Neural cell (in vitro differentiated cells): ENCODE measurements around the gene BRD8. TPM values are rescaled to one million over a fixed set of nuclear protein-coding genes. Genes with fewer than 3 reads are reported as not detected.

Experiments
- H2AFZ ChIP-seq: fragments of 200-600, 300-800 bp; sonication (generic), shearing (Covaris generic); 2 replicates; pipeline ENCODE4 v1.6.0; 2014; ENCODE audit warnings: low read depth, mild to moderate bottlenecking, antibody characterized with exemption, low read length, moderate library complexity
- H3F3A ChIP-seq: fragments of 200-600 bp; shearing (Covaris generic); 2 replicates; pipeline ENCODE4 v1.6.1; 2016; ENCODE audit warnings: mild to moderate bottlenecking, moderate library complexity, mixed read lengths, antibody characterized with exemption, low read length; ENCODE audit not compliant: insufficient read depth, poor library complexity, severe bottlenecking
- H3K27ac ChIP-seq: fragments of 200-600, 300-800 bp; sonication (generic), shearing (Covaris generic); 2 replicates; pipeline ENCODE4 v1.5.1; 2014; ENCODE audit warnings: mild to moderate bottlenecking, low read length, moderate library complexity
- H3K27me3 ChIP-seq: fragments of 300-800, 200-600 bp; sonication (generic), shearing (Covaris generic); 2 replicates; pipeline ENCODE4 v1.6.0; 2014; ENCODE audit warnings: mild to moderate bottlenecking, low read depth, low read length, moderate library complexity; ENCODE audit not compliant: insufficient read depth
- H3K36me3 ChIP-seq: fragments of 300-800, 200-600 bp; sonication (generic), shearing (Covaris generic); 2 replicates; pipeline ENCODE4 v1.5.1; 2014; ENCODE audit warnings: mild to moderate bottlenecking, antibody characterized with exemption, low read length, moderate library complexity; ENCODE audit not compliant: insufficient read depth
- H3K4me2 ChIP-seq: fragments of 300-800, 200-600 bp; sonication (generic), shearing (Covaris generic); 2 replicates; pipeline ENCODE4 v1.6.0; 2014; ENCODE audit warnings: mild to moderate bottlenecking, low read length
- H3K4me3 ChIP-seq: fragments of 300-800, 200-600 bp; sonication (generic), shearing (Covaris generic); 2 replicates; pipeline ENCODE4 v1.5.1; 2014; ENCODE audit warnings: mild to moderate bottlenecking, low read length, moderate library complexity
- H3K79me2 ChIP-seq: fragments of 200-600 bp; shearing (Covaris generic); replicated peaks from 2 replicates; pipeline ENCODE4 v1.6.0; 2014; ENCODE audit warnings: mild to moderate bottlenecking, low read length, moderate library complexity; ENCODE audit not compliant: insufficient read depth
- H3K9ac ChIP-seq: fragments of 300-800, 200-600 bp; sonication (generic), shearing (Covaris generic); 2 replicates; pipeline ENCODE4 v1.6.1; 2016; ENCODE audit warnings: mild to moderate bottlenecking, low read length, mixed read lengths
- H3K9me2 ChIP-seq: fragments of 200-600 bp; shearing (Covaris generic); 2 replicates; pipeline ENCODE4 v1.6.1; 2016; ENCODE audit warnings: mild to moderate bottlenecking, low read length, mixed read lengths; ENCODE audit not compliant: insufficient read depth
- H3K9me3 ChIP-seq: fragments of 200-600, 300-800 bp; sonication (generic), shearing (Covaris generic); 2 replicates; pipeline ENCODE4 v1.6.1; 2016; ENCODE audit warnings: mild to moderate bottlenecking, mixed run types, low read length, moderate library complexity, mixed read lengths
- H4K20me1 ChIP-seq: fragments of 200-600 bp; shearing (Covaris generic); 2 replicates; pipeline ENCODE4 v1.6.1; 2016; ENCODE audit warnings: mild to moderate bottlenecking, mixed run types; ENCODE audit not compliant: insufficient read depth
- CTCF ChIP-seq: fragments of 450-650 bp; IDR thresholded peaks from 2 replicates; pipeline ENCODE4 v1.5.1; 2014; ENCODE audit warnings: antibody characterized with exemption, mild to moderate bottlenecking, moderate library complexity; ENCODE audit not compliant: poor library complexity, severe bottlenecking
- EP300 ChIP-seq: fragments of 450-650 bp; conservative IDR thresholded peaks from 2 replicates; pipeline ENCODE4 v1.6.1; 2014; ENCODE audit warnings: antibody characterized with exemption, mild to moderate bottlenecking, moderate library complexity; ENCODE audit not compliant: poor library complexity, severe bottlenecking
- EZH2 ChIP-seq: fragments of 200-600, 300-800 bp; shearing (Covaris generic), sonication (generic); IDR thresholded peaks from 2 replicates; pipeline ENCODE4 v1.6.1; 2014; ENCODE audit warnings: antibody characterized with exemption, low read length, borderline replicate concordance, mild to moderate bottlenecking; ENCODE audit not compliant: insufficient read depth, poor library complexity, severe bottlenecking
- MXI1 ChIP-seq: fragments of 450-650 bp; conservative IDR thresholded peaks from 2 replicates; pipeline ENCODE4 v1.6.1; 2014; ENCODE audit warnings: antibody characterized with exemption, mild to moderate bottlenecking; ENCODE audit not compliant: poor library complexity, severe bottlenecking
- POLR2AphosphoS5 ChIP-seq: IDR thresholded peaks from 2 replicates; pipeline ENCODE4 v1.6.1; 2012
- RAD21 ChIP-seq: fragments of 450-650 bp; conservative IDR thresholded peaks from 2 replicates; pipeline ENCODE4 v1.6.1; 2014; ENCODE audit warnings: antibody characterized with exemption, mild to moderate bottlenecking, moderate library complexity
- REST ChIP-seq: IDR thresholded peaks from 2 replicates; pipeline ENCODE4 v1.6.1; 2012; ENCODE audit warnings: borderline replicate concordance
- SMC3 ChIP-seq: fragments of 450-650 bp; conservative IDR thresholded peaks from 2 replicates; pipeline ENCODE4 v1.6.1; 2014; ENCODE audit warnings: antibody characterized with exemption, mild to moderate bottlenecking, moderate library complexity; ENCODE audit not compliant: poor library complexity
- TAF1 ChIP-seq: IDR thresholded peaks from 2 replicates; pipeline ENCODE4 v1.6.1; 2012; ENCODE audit warnings: low read depth
- polyA plus RNA-seq: library from polyadenylated mRNA; depleted of rRNA; stranded (reverse); fragments of >200 nt; gene quantifications from 2 replicates; pipeline ENCODE4 v1.2.3, GENCODE V29; 2014

The BRD8 gene
- polyA plus RNA-seq, 1 donor from 2014 or later: 96.1 TPM

GRCh38 chr5:138102454-138103318 is 75.7 kb downstream of the BRD8 start:
- H3F3A ChIP-seq: no peaks in the 10 kb centered on the region
- no peak overlapping the region for H3K27ac ChIP-seq
- H4K20me1 ChIP-seq: no peaks in the 10 kb centered on the region
- no peak for TF ChIP-seq CTCF
- no peak for TF ChIP-seq RAD21
- no peak for TF ChIP-seq TAF1
- no peak for TF ChIP-seq MXI1
- no peak for TF ChIP-seq EZH2
- TF ChIP-seq REST: no peak
- no peak for TF ChIP-seq EP300
- TF ChIP-seq SMC3: no peak
- TF ChIP-seq POLR2AphosphoS5: no peak
- H3K4me3 ChIP-seq: no peak overlapping the region
- no peak overlapping the region for H3K4me2 ChIP-seq
- no peaks in the 10 kb centered on the region for H3K79me2 ChIP-seq
- H3K9me2 ChIP-seq: no peaks in the 10 kb centered on the region
- no peaks in the 10 kb centered on the region for H3K9me3 ChIP-seq
- H3K36me3 ChIP-seq: no peaks in the 10 kb centered on the region
- no peak overlapping the region for H2AFZ ChIP-seq
- no peak overlapping the region for H3K9ac ChIP-seq
- H3K27me3 ChIP-seq: no peaks in the 10 kb centered on the region

GRCh38 chr5:138096997-138097828 is 81.2 kb downstream of the BRD8 start:
- no peaks in the 10 kb centered on the region for H3F3A ChIP-seq
- no peaks in the 10 kb centered on the region for H3K9me3 ChIP-seq
- no peaks in the 10 kb centered on the region for H3K27me3 ChIP-seq
- no peaks in the 10 kb centered on the region for H4K20me1 ChIP-seq
- TF ChIP-seq EZH2: no peak
- no peak for TF ChIP-seq EP300
- TF ChIP-seq TAF1: no peak
- no peak for TF ChIP-seq REST
- no peak for TF ChIP-seq POLR2AphosphoS5
- no peak for TF ChIP-seq MXI1
- no peak for TF ChIP-seq CTCF
- no peak for TF ChIP-seq SMC3
- no peak for TF ChIP-seq RAD21
- H3K9me2 ChIP-seq: no peaks in the 10 kb centered on the region
- H3K9ac ChIP-seq: no peak overlapping the region
- H2AFZ ChIP-seq: no peak overlapping the region
- no peak overlapping the region for H3K4me3 ChIP-seq
- no peak overlapping the region for H3K4me2 ChIP-seq
- no peaks in the 10 kb centered on the region for H3K36me3 ChIP-seq
- no peak overlapping the region for H3K27ac ChIP-seq
- no peaks in the 10 kb centered on the region for H3K79me2 ChIP-seq
